ENCODE results near the gene LIM2.

DNA sequence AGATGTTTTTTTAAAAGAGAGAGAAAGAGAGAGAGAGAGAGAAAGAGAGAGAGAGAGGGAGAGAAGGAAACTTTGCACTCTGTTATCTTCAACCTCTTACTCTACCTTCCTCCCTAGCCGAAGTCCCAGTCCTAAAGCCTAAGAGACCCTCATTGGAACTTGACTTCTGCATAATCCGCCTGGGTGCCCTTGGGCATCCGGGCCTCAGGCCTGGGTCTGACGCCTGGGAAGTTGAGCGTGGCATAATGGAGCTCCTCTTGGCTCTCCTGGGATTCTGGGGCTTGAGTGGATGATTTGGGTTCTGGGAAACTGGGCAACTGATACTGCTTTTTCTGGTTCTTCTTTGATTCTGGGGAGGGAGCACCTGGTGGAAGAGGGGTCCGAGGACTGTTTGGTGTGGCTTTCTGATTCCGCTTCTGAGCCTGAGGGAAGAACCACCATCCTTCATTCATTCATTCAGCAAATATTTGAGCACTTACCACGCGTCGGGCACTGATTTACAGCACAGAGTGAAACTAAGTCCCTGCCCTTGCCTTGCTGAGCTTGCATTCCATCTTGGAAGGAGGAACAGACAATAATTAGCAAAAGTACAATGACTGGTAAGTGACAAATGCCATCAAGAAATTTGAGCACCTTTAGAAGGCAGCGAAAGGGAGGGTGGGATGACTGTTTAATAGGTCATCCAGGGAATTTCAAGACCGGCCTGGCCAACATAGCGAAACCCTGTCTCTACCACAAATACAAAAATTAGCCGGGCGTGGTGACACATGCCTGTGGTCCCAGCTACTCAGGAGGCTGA, 23.4 kb upstream of the LIM2 start:
- TF ChIP-seq EP300 (IDR thresholded peaks at IDR 0.05; ENCODE audit: low read depth) (no peak), POLR2AphosphoS5 (IDR thresholded peaks at IDR 0.05) (no peak)
